Endothelial cell (in vitro differentiated cells): Measurements from ENCODE around the gene VSX2. TPM values are rescaled to one million over a fixed set of nuclear protein-coding genes. Genes with fewer than 3 reads are reported as not detected.
A peak's percentile ranks its signal among the peaks of the same experiment; 100 is the strongest.

Experiments used
- DNase-seq: peaks from one replicate; pipeline ENCODE4 v3.0.0; 2021; ENCODE audit warnings: low spot score
- H3K27ac Mint-ChIP-seq: one replicate; pipeline ENCODE4 v1.8.0; 2021; ENCODE audit warnings: mixed read lengths, inconsistent platforms; ENCODE audit not compliant: unreplicated experiment
- H3K27me3 Mint-ChIP-seq: one replicate; pipeline ENCODE4 v1.8.0; 2021; ENCODE audit warnings: mild to moderate bottlenecking, moderate library complexity, mixed read lengths, inconsistent platforms; ENCODE audit not compliant: unreplicated experiment
- H3K36me3 Mint-ChIP-seq: one replicate; pipeline ENCODE4 v1.8.0; 2021; ENCODE audit warnings: mild to moderate bottlenecking, low read depth, mixed read lengths, inconsistent platforms; ENCODE audit not compliant: unreplicated experiment
- H3K4me1 Mint-ChIP-seq: one replicate; pipeline ENCODE4 v1.8.0; 2021; ENCODE audit warnings: mild to moderate bottlenecking, mixed read lengths, inconsistent platforms; ENCODE audit not compliant: unreplicated experiment
- H3K4me3 Mint-ChIP-seq: one replicate; pipeline ENCODE4 v1.8.0; 2021; ENCODE audit warnings: mild to moderate bottlenecking, mixed read lengths, inconsistent platforms; ENCODE audit not compliant: unreplicated experiment
- H3K9me3 Mint-ChIP-seq: one replicate; pipeline ENCODE4 v1.8.0; 2021; ENCODE audit warnings: mixed read lengths, inconsistent platforms; ENCODE audit not compliant: unreplicated experiment
- total RNA-seq: library from RNA; stranded (reverse); fragmentation: NEBNext Ultra II Directional; extraction: Animal tissue kit (Norgen Biotek cat#: 25700); gene quantifications from one replicate; pipeline ENCODE4 v1.2.1, GENCODE V29; 2021; ENCODE audit not compliant: unreplicated experiment
- TF ChIP-seq, protein P1 (sequence below): fragments of 200-600 bp; sonication (generic); IDR thresholded peaks from one replicate; pipeline ENCODE4 v1.5.0; 2021; ENCODE audit warnings: antibody characterized with exemption; ENCODE audit not compliant: unreplicated experiment

Gene VSX2
- total RNA-seq, 1 donor from 2014 or later = not detected

DNA sequence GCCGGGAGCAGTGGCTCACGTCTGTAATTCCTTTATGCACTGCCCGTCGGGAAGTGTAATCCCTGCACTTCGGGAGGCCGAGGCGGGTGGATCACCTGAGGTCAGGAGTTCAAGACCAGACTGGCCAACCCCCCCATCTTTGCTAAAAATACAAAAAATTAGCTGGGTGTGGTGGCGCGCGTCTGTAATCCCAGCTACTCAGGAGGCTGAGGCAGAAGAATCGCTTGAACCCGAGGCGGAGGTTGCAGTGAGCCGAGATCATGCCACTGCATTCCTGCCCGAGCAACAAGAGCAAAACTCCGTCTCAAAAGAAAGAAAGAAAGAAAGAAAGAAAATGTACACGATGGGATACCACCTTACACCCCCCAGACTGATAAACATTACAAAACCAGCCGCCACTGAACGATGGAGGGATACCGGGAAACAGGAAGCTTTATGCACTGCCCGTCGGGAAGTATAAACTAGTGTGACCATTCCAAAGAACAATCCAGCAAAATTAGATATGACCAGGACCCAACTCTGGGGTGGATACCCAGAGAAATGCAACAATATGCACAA is 62.4 kb downstream of the VSX2 start:
- peak overlapping the region; percentile 98 for H3K4me3 Mint-ChIP-seq
- peaks cover 25% of the 10 kb centered on the region for H3K36me3 Mint-ChIP-seq
- H3K27me3 Mint-ChIP-seq = peaks cover 11% of the 10 kb centered on the region
- TF ChIP-seq, protein P1, sequence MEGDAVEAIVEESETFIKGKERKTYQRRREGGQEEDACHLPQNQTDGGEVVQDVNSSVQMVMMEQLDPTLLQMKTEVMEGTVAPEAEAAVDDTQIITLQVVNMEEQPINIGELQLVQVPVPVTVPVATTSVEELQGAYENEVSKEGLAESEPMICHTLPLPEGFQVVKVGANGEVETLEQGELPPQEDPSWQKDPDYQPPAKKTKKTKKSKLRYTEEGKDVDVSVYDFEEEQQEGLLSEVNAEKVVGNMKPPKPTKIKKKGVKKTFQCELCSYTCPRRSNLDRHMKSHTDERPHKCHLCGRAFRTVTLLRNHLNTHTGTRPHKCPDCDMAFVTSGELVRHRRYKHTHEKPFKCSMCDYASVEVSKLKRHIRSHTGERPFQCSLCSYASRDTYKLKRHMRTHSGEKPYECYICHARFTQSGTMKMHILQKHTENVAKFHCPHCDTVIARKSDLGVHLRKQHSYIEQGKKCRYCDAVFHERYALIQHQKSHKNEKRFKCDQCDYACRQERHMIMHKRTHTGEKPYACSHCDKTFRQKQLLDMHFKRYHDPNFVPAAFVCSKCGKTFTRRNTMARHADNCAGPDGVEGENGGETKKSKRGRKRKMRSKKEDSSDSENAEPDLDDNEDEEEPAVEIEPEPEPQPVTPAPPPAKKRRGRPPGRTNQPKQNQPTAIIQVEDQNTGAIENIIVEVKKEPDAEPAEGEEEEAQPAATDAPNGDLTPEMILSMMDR = no peak
- H3K4me1 Mint-ChIP-seq = peaks cover 38% of the 10 kb centered on the region
- peak overlapping the region; percentile 92 for H3K27ac Mint-ChIP-seq
- no peak for DNase-seq
- H3K9me3 Mint-ChIP-seq = no peaks in the 10 kb centered on the region

GRCh38 chr14:74302152-74302628 is 62.9 kb downstream of the VSX2 start:
- Mint-ChIP-seq H3K27me3 (peaks cover 11% of the 10 kb centered on the region), H3K27ac (peak overlapping the region; percentile 92), H3K9me3 (no peaks in the 10 kb centered on the region), H3K4me3 (peak overlapping the region; percentile 98), H3K36me3 (peaks cover 23% of the 10 kb centered on the region), H3K4me1 (peaks cover 38% of the 10 kb centered on the region)
- DNase-seq = no peak
- TF ChIP-seq, protein P1 = peak; percentile 23

GRCh38 chr14:74302634-74303569 is 63.7 kb downstream of the VSX2 start, which contains the start of gene ABCD4:
ABCD4 (minus strand) TSS chr14:74302934; CDS start chr14:74302912, 22 bp downstream.
- H3K27me3 Mint-ChIP-seq = peaks cover 11% of the 10 kb centered on the region
- H3K4me1 Mint-ChIP-seq = peaks cover 35% of the 10 kb centered on the region
- peak within 1 kb of the TSS; percentile 98 for H3K4me3 Mint-ChIP-seq
- H3K27ac Mint-ChIP-seq = peak within 1 kb of the TSS; percentile 92
- H3K36me3 Mint-ChIP-seq = peaks cover 17% of the 10 kb centered on the region
- no peaks in the 10 kb centered on the region for H3K9me3 Mint-ChIP-seq
- peak; percentile 88 for DNase-seq
- TF ChIP-seq, protein P1 = peak; percentile 11

DNA sequence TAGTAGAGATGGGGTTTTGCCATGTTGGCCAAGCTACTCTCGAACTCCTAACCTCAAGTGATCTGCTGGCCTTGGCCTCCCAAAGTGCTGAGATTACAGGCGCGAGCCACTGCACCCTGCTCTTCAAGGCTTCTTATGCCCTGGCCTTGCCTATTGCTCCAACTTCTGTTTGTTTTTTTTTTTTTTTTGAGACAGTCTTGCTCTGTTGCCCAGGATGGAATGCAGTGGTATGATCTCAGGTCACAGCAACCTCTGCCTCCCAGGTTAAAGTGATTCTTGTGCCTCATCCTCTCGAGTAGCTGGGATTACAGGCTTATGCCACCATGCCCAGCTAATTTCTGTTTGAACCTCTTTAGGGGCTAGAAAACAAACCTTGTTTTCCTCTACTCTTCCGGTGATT is 69.4 kb downstream of the VSX2 start:
- Mint-ChIP-seq H3K36me3 (no peaks in the 10 kb centered on the region), H3K27ac (no peak overlapping the region), H3K4me3 (no peak overlapping the region), H3K27me3 (no peaks in the 10 kb centered on the region), H3K4me1 (peaks cover 4% of the 10 kb centered on the region), H3K9me3 (no peaks in the 10 kb centered on the region)
- DNase-seq = no peak
- TF ChIP-seq, protein P1 = no peak
